IMR-90 (cell line): ENCODE results near the gene PIP5K1B.

Experiments used
- BHLHE40 ChIP-seq: fragments of 150-350 bp; IDR thresholded peaks from 2 replicates; pipeline ENCODE4 v1.6.1; 2016; ENCODE audit warnings: mild to moderate bottlenecking, low read depth, low read length
- CEBPB ChIP-seq: IDR thresholded peaks from 2 replicates; pipeline ENCODE4 v1.6.1; 2012; ENCODE audit warnings: low read depth, low read length, improper control_type of control experiment
- CHD1 ChIP-seq: IDR thresholded peaks from 2 replicates; pipeline ENCODE4 v1.6.1; 2012; ENCODE audit warnings: low read depth, low read length, improper control_type of control experiment
- CTCF ChIP-seq: conservative IDR thresholded peaks from 2 replicates; pipeline ENCODE4 v1.5.1; 2012; ENCODE audit warnings: mild to moderate bottlenecking, low read depth, low read length, improper control_type of control experiment
- FOS ChIP-seq: fragments of 150-350 bp; IDR thresholded peaks from 2 replicates; pipeline ENCODE4 v1.6.1; 2016; ENCODE audit warnings: low read depth, low read length
- MAFK ChIP-seq: IDR thresholded peaks from 2 replicates; pipeline ENCODE4 v1.6.1; 2012; ENCODE audit warnings: low read depth, low read length, improper control_type of control experiment
- MAZ ChIP-seq: IDR thresholded peaks from 2 replicates; pipeline ENCODE4 v1.6.1; 2012; ENCODE audit warnings: low read depth, mild to moderate bottlenecking, low read length, improper control_type of control experiment, moderate library complexity, borderline replicate concordance
- MXI1 ChIP-seq: IDR thresholded peaks from 2 replicates; pipeline ENCODE4 v1.6.1; 2012; ENCODE audit warnings: low read depth, mild to moderate bottlenecking, low read length, moderate library complexity, borderline replicate concordance
- POLR2A ChIP-seq: IDR thresholded peaks from 2 replicates; pipeline ENCODE4 v1.6.1; 2012; ENCODE audit warnings: mild to moderate bottlenecking, low read depth, low read length
- RAD21 ChIP-seq: IDR thresholded peaks from 2 replicates; pipeline ENCODE4 v1.6.1; 2012; ENCODE audit warnings: low read length, improper control_type of control experiment
- RCOR1 ChIP-seq: IDR thresholded peaks from 2 replicates; pipeline ENCODE4 v1.6.1; 2012; ENCODE audit warnings: mild to moderate bottlenecking, low read length, improper control_type of control experiment; ENCODE audit not compliant: insufficient replicate concordance
- RFX5 ChIP-seq: IDR thresholded peaks from 2 replicates; pipeline ENCODE4 v1.8.0; 2012; ENCODE audit warnings: low read depth, mild to moderate bottlenecking, low read length, moderate library complexity
- SMC3 ChIP-seq: fragments of 150-350 bp; IDR thresholded peaks from 2 replicates; pipeline ENCODE4 v1.6.1; 2016; ENCODE audit warnings: low read depth, mild to moderate bottlenecking, antibody characterized with exemption, low read length, moderate library complexity
- USF2 ChIP-seq: fragments of 150-350 bp; IDR thresholded peaks from 2 replicates; pipeline ENCODE4 v1.6.1; 2017; ENCODE audit warnings: mild to moderate bottlenecking, antibody characterized with exemption, low read length, low read depth

- TF ChIP-seq CTCF (no peak), SMC3 (no peak), RAD21 (no peak), MAFK (no peak), MXI1 (no peak), POLR2A (no peak), RCOR1 (no peak), CEBPB (no peak), FOS (no peak), USF2 (no peak), RFX5 (no peak), BHLHE40 (no peak), CHD1 (no peak), MAZ (no peak)
Observed at GRCh38 chr9:68732405-68733020, 27.5 kb downstream of the PIP5K1B start.
